ENCODE results near the gene SARDH. TPM values are rescaled to one million over a fixed set of nuclear protein-coding genes. Genes with fewer than 3 reads are reported as not detected.
"Not testable (repeated sequence)": the region's sequence is repeated elsewhere in the genome, so short reads cannot be mapped to it uniquely, and the experiment has no call there.

The SARDH gene
- polyA plus RNA-seq, 2 donors = 0.20 TPM

- Histone ChIP-seq H3K27me3 (ENCODE audit: control insufficient read depth in 1 of 2, insufficient read depth in 2 of 2, low read length in 2 of 2) (no peaks in the 10 kb centered on the region), H3K36me3 (ENCODE audit: control insufficient read depth in 2 of 2, insufficient read depth in 2 of 2, low read length in 1 of 2) (peaks cover 0 to 13% of the 10 kb centered on the region in 2 donors), H3K4me3 (ENCODE audit: low read depth in 1 of 2, low read length in 2 of 2) (no peak overlapping the region), H3K27ac (ENCODE audit: low read depth in 2 of 2, low read length in 1 of 2) (no peak overlapping the region), H3K4me1 (ENCODE audit: control insufficient read depth in 2 of 2, insufficient read depth in 2 of 2, low read length in 1 of 2) (peaks cover 0 to 3% of the 10 kb centered on the region in 2 donors), H3K9me3 (ENCODE audit: control insufficient read depth in 2 of 2, insufficient read depth in 1 of 2, low read depth in 1 of 2, low read length in 1 of 2) (peaks cover 0 to 8% of the 10 kb centered on the region in 2 donors)
- 72 to 90% methylated on average over 15 of the region's 15 CpGs for WGBS, 2 donors
Observed at GRCh38 chr9:133768859-133769510, 30.8 kb upstream of the SARDH start.

- Histone ChIP-seq H3K4me3 (ENCODE audit: low read depth in 1 of 2, low read length in 2 of 2) (no peak overlapping the region), H3K27ac (ENCODE audit: low read depth in 2 of 2, low read length in 1 of 2) (no peak overlapping the region), H3K27me3 (ENCODE audit: control insufficient read depth in 1 of 2, insufficient read depth in 2 of 2, low read length in 2 of 2) (no peaks in the 10 kb centered on the region), H3K9me3 (ENCODE audit: control insufficient read depth in 2 of 2, insufficient read depth in 1 of 2, low read depth in 1 of 2, low read length in 1 of 2) (peaks cover 0 to 5% of the 10 kb centered on the region in 2 donors), H3K4me1 (ENCODE audit: control insufficient read depth in 2 of 2, insufficient read depth in 2 of 2, low read length in 1 of 2) (peaks cover 0 to 3% of the 10 kb centered on the region in 2 donors), H3K36me3 (ENCODE audit: control insufficient read depth in 2 of 2, insufficient read depth in 2 of 2, low read length in 1 of 2) (peaks cover 0 to 15% of the 10 kb centered on the region in 2 donors)
- 93 to 97% methylated on average over 17 of the region's 17 CpGs for WGBS, 2 donors
Observed at GRCh38 chr9:133768371-133768858, 30.3 kb upstream of the SARDH start.

- Histone ChIP-seq H3K9me3 (ENCODE audit: control insufficient read depth in 2 of 2, insufficient read depth in 1 of 2, low read depth in 1 of 2, low read length in 1 of 2) (peaks cover 0 to 5% of the 10 kb centered on the region in 2 donors), H3K27me3 (ENCODE audit: control insufficient read depth in 1 of 2, insufficient read depth in 2 of 2, low read length in 2 of 2) (no peaks in the 10 kb centered on the region), H3K4me1 (ENCODE audit: control insufficient read depth in 2 of 2, insufficient read depth in 2 of 2, low read length in 1 of 2) (peaks cover 0 to 3% of the 10 kb centered on the region in 2 donors), H3K27ac (ENCODE audit: low read depth in 2 of 2, low read length in 1 of 2) (no peak overlapping the region), H3K36me3 (ENCODE audit: control insufficient read depth in 2 of 2, insufficient read depth in 2 of 2, low read length in 1 of 2) (peaks cover 0 to 18% of the 10 kb centered on the region in 2 donors), H3K4me3 (ENCODE audit: low read depth in 1 of 2, low read length in 2 of 2) (no peak overlapping the region)
- WGBS, 2 donors = 93 to 95% methylated on average over 1 of the region's 1 CpG
Observed at GRCh38 chr9:133767625-133768024, 29.5 kb upstream of the SARDH start.

GRCh38 chr9:133767008-133767407, 28.9 kb upstream of the SARDH start:
- H3K27me3 ChIP-seq (ENCODE audit: control insufficient read depth in 1 of 2, insufficient read depth in 2 of 2, low read length in 2 of 2) = no peaks in the 10 kb centered on the region
- H3K36me3 ChIP-seq (ENCODE audit: control insufficient read depth in 2 of 2, insufficient read depth in 2 of 2, low read length in 1 of 2) = peaks cover 0 to 18% of the 10 kb centered on the region in 2 donors
- H3K9me3 ChIP-seq (ENCODE audit: control insufficient read depth in 2 of 2, insufficient read depth in 1 of 2, low read depth in 1 of 2, low read length in 1 of 2) = peaks cover 0 to 5% of the 10 kb centered on the region in 2 donors
- H3K4me1 ChIP-seq (ENCODE audit: control insufficient read depth in 2 of 2, insufficient read depth in 2 of 2, low read length in 1 of 2) = peaks cover 0 to 3% of the 10 kb centered on the region in 2 donors
- no peak overlapping the region for H3K4me3 ChIP-seq (ENCODE audit: low read depth in 1 of 2, low read length in 2 of 2)
- 86 to 92% methylated on average over 1 of the region's 1 CpG for WGBS, 2 donors
- no peak overlapping the region for H3K27ac ChIP-seq (ENCODE audit: low read depth in 2 of 2, low read length in 1 of 2)

GRCh38 chr9:133766234-133766633, 28.1 kb upstream of the SARDH start:
- not testable (repeated sequence) for H3K9me3 ChIP-seq (ENCODE audit: control insufficient read depth in 2 of 2, insufficient read depth in 1 of 2, low read depth in 1 of 2, low read length in 1 of 2); H3K27ac ChIP-seq (ENCODE audit: low read depth in 2 of 2, low read length in 1 of 2); H3K27me3 ChIP-seq (ENCODE audit: control insufficient read depth in 1 of 2, insufficient read depth in 2 of 2, low read length in 2 of 2); H3K4me3 ChIP-seq (ENCODE audit: low read depth in 1 of 2, low read length in 2 of 2); H3K4me1 ChIP-seq (ENCODE audit: control insufficient read depth in 2 of 2, insufficient read depth in 2 of 2, low read length in 1 of 2)
- peaks cover 0 to 15% of the 10 kb centered on the region in 2 donors for H3K36me3 ChIP-seq (ENCODE audit: control insufficient read depth in 2 of 2, insufficient read depth in 2 of 2, low read length in 1 of 2)
- 73 to 89% methylated on average over 3 of the region's 3 CpGs for WGBS, 2 donors

GRCh38 chr9:133763272-133764183, 25.4 kb upstream of the SARDH start:
- 91 to 92% methylated on average over 26 of the region's 26 CpGs for WGBS, 2 donors
- H3K4me1 ChIP-seq (ENCODE audit: control insufficient read depth in 2 of 2, insufficient read depth in 2 of 2, low read length in 1 of 2) = no peaks in the 10 kb centered on the region
- H3K9me3 ChIP-seq (ENCODE audit: control insufficient read depth in 2 of 2, insufficient read depth in 1 of 2, low read depth in 1 of 2, low read length in 1 of 2) = peaks cover 0 to 5% of the 10 kb centered on the region in 2 donors
- no peak overlapping the region for H3K27ac ChIP-seq (ENCODE audit: low read depth in 2 of 2, low read length in 1 of 2)
- peaks cover 0 to 13% of the 10 kb centered on the region in 2 donors for H3K36me3 ChIP-seq (ENCODE audit: control insufficient read depth in 2 of 2, insufficient read depth in 2 of 2, low read length in 1 of 2)
- H3K4me3 ChIP-seq (ENCODE audit: low read depth in 1 of 2, low read length in 2 of 2) = no peak overlapping the region
- no peaks in the 10 kb centered on the region for H3K27me3 ChIP-seq (ENCODE audit: control insufficient read depth in 1 of 2, insufficient read depth in 2 of 2, low read length in 2 of 2)

- Histone ChIP-seq H3K4me3 (ENCODE audit: low read depth in 1 of 2, low read length in 2 of 2) (no peak overlapping the region), H3K27me3 (ENCODE audit: control insufficient read depth in 1 of 2, insufficient read depth in 2 of 2, low read length in 2 of 2) (no peaks in the 10 kb centered on the region), H3K27ac (ENCODE audit: low read depth in 2 of 2, low read length in 1 of 2) (no peak overlapping the region), H3K9me3 (ENCODE audit: control insufficient read depth in 2 of 2, insufficient read depth in 1 of 2, low read depth in 1 of 2, low read length in 1 of 2) (no peaks in the 10 kb centered on the region), H3K36me3 (ENCODE audit: control insufficient read depth in 2 of 2, insufficient read depth in 2 of 2, low read length in 1 of 2) (peaks cover 0 to 5% of the 10 kb centered on the region in 2 donors), H3K4me1 (ENCODE audit: control insufficient read depth in 2 of 2, insufficient read depth in 2 of 2, low read length in 1 of 2) (no peaks in the 10 kb centered on the region)
- 93% methylated on average over 19 of the region's 19 CpGs for whole genome bisulfite sequencing, 2 donors
Observed at GRCh38 chr9:133762488-133763271, 24.5 kb upstream of the SARDH start.

- Histone ChIP-seq H3K4me3 (ENCODE audit: low read depth in 1 of 2, low read length in 2 of 2) (no peak overlapping the region), H3K36me3 (ENCODE audit: control insufficient read depth in 2 of 2, insufficient read depth in 2 of 2, low read length in 1 of 2) (peaks cover 0 to 5% of the 10 kb centered on the region in 2 donors), H3K27me3 (ENCODE audit: control insufficient read depth in 1 of 2, insufficient read depth in 2 of 2, low read length in 2 of 2) (no peaks in the 10 kb centered on the region), H3K9me3 (ENCODE audit: control insufficient read depth in 2 of 2, insufficient read depth in 1 of 2, low read depth in 1 of 2, low read length in 1 of 2) (no peaks in the 10 kb centered on the region), H3K4me1 (ENCODE audit: control insufficient read depth in 2 of 2, insufficient read depth in 2 of 2, low read length in 1 of 2) (no peaks in the 10 kb centered on the region), H3K27ac (ENCODE audit: low read depth in 2 of 2, low read length in 1 of 2) (no peak overlapping the region)
- WGBS, 2 donors = 87 to 92% methylated on average over 11 of the region's 11 CpGs
Observed at GRCh38 chr9:133761641-133762248, 23.6 kb upstream of the SARDH start.
